Right atrium auricular region (tissue), 2 donors: ENCODE results near the gene GRB2. TPM values are rescaled to one million over a fixed set of nuclear protein-coding genes. Genes with fewer than 3 reads are reported as not detected.
"Not testable (repeated sequence)": the region's sequence is repeated elsewhere in the genome, so short reads cannot be mapped to it uniquely, and the experiment has no call there.

Experiments used
- DNase-seq: peaks from one replicate; pipeline ENCODE4 v3.0.0-alpha.2; 2019; ENCODE audit warnings: low spot score
- H3K27ac ChIP-seq, 2 donors: fragments of 200-600 bp; sonication (generic); 1 replicate in 1 of 2; 2 replicates in 1 of 2; pipeline ENCODE4 v1.5.1; 2016 to 2019
- H3K27me3 ChIP-seq, 2 donors: fragments of 200-600 bp; sonication (generic); one replicate each; pipeline versions ENCODE4 v1.5.1 to v1.6.0; 2017 to 2019
- H3K36me3 ChIP-seq: fragments of 200-600 bp; sonication (generic); one replicate; pipeline ENCODE4 v1.5.1; 2016
- H3K4me1 ChIP-seq, 2 donors: fragments of 200-600 bp; sonication (generic); one replicate each; pipeline versions ENCODE4 v1.5.1 to v1.6.0; 2017 to 2019
- H3K4me3 ChIP-seq, 2 donors: fragments of 200-600 bp; sonication (generic); 1 replicate in 1 of 2; 2 replicates in 1 of 2; pipeline ENCODE4 v1.5.1; 2017 to 2019; ENCODE audit warnings: mild to moderate bottlenecking in 1 of 2, moderate library complexity in 1 of 2
- H3K9me3 ChIP-seq, 2 donors: fragments of 200-600 bp; sonication (generic); one replicate each; pipeline ENCODE4 v1.5.1; 2019
- CTCF ChIP-seq, 2 donors: fragments of 200-600 bp; sonication (generic); IDR thresholded peaks; one replicate each; pipeline ENCODE4 v1.5.1; 2019; ENCODE audit warnings: antibody characterized with exemption in 2 of 2
- total RNA-seq, 2 donors: library from RNA; depleted of rRNA; stranded (reverse); fragments of >200 nt; gene quantifications; one replicate each; pipeline ENCODE4 v1.1.0, GENCODE V29; 2016

Gene GRB2
- total RNA-seq, 2 donors from 2014 or later: 80.8 to 112 TPM

GRCh38 chr17:75285123-75285522, 120.4 kb downstream of the GRB2 start:
- no peak for DNase-seq
- H3K4me1 ChIP-seq: peaks cover 0 to 7% of the 10 kb centered on the region in 2 donors
- H3K27ac ChIP-seq: no peak overlapping the region
- TF ChIP-seq CTCF (IDR thresholded peaks at IDR 0.05): no peak
- H3K4me3 ChIP-seq: no peak overlapping the region
- no peaks in the 10 kb centered on the region for H3K9me3 ChIP-seq
- no peaks in the 10 kb centered on the region for H3K27me3 ChIP-seq
- peaks cover 24% of the 10 kb centered on the region for H3K36me3 ChIP-seq

- H3K27ac ChIP-seq, H3K27me3 ChIP-seq, DNase-seq, H3K4me1 ChIP-seq, H3K9me3 ChIP-seq, H3K4me3 ChIP-seq: not testable (repeated sequence)
- H3K36me3 ChIP-seq: peaks cover 15% of the 10 kb centered on the region
These were observed 125.3 kb downstream of the GRB2 start for GRCh38 chr17:75280189-75280588.

DNA sequence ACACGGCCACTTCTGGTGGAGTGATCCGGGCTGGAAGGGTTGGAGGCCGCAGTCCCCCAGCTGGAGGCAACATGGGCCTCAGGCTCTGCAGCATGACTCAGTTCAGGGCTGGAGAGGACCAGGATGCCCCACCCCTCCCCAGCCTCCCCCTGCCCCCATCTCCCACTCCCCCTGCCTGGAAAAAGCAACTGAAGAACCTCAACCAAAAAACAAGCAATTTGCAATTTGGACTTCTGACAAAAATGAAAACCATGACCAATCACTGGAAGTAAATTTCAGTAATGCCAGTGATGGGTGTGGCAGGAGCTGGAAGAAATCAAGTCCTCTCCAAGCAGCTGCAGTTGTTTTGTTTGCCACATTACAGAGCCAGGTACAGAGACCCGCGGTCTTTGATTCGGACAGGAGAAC, 127.8 kb downstream of the GRB2 start:
- no peaks in the 10 kb centered on the region for H3K27me3 ChIP-seq
- H3K4me3 ChIP-seq: no peak overlapping the region
- no peaks in the 10 kb centered on the region for H3K9me3 ChIP-seq
- no peak for TF ChIP-seq CTCF (IDR thresholded peaks at IDR 0.05)
- DNase-seq: no peak
- H3K27ac ChIP-seq: no peak overlapping the region
- H3K4me1 ChIP-seq: peaks cover 0 to 5% of the 10 kb centered on the region in 2 donors
- peaks cover 9% of the 10 kb centered on the region for H3K36me3 ChIP-seq

- H3K9me3 ChIP-seq: no peaks in the 10 kb centered on the region
- H3K36me3 ChIP-seq: peaks cover 6% of the 10 kb centered on the region
- H3K27me3 ChIP-seq: no peaks in the 10 kb centered on the region
- no peak for TF ChIP-seq CTCF (IDR thresholded peaks at IDR 0.05)
- H3K4me3 ChIP-seq: no peak overlapping the region
- H3K4me1 ChIP-seq: peaks cover 0 to 28% of the 10 kb centered on the region in 2 donors
- H3K27ac ChIP-seq: no peak overlapping the region
- no peak for DNase-seq
These were observed 131.3 kb downstream of the GRB2 start for GRCh38 chr17:75273977-75274708.

GRCh38 chr17:75272848-75273184, 132.7 kb downstream of the GRB2 start:
- no peak for TF ChIP-seq CTCF (IDR thresholded peaks at IDR 0.05)
- H3K4me3 ChIP-seq: no peak overlapping the region
- peaks cover 6% of the 10 kb centered on the region for H3K36me3 ChIP-seq
- no peaks in the 10 kb centered on the region for H3K9me3 ChIP-seq
- no peak for DNase-seq
- H3K27ac ChIP-seq: peak overlapping the region in 1 of 2 donors; percentile 8
- H3K4me1 ChIP-seq: peaks cover 0 to 30% of the 10 kb centered on the region in 2 donors
- no peaks in the 10 kb centered on the region for H3K27me3 ChIP-seq

DNA sequence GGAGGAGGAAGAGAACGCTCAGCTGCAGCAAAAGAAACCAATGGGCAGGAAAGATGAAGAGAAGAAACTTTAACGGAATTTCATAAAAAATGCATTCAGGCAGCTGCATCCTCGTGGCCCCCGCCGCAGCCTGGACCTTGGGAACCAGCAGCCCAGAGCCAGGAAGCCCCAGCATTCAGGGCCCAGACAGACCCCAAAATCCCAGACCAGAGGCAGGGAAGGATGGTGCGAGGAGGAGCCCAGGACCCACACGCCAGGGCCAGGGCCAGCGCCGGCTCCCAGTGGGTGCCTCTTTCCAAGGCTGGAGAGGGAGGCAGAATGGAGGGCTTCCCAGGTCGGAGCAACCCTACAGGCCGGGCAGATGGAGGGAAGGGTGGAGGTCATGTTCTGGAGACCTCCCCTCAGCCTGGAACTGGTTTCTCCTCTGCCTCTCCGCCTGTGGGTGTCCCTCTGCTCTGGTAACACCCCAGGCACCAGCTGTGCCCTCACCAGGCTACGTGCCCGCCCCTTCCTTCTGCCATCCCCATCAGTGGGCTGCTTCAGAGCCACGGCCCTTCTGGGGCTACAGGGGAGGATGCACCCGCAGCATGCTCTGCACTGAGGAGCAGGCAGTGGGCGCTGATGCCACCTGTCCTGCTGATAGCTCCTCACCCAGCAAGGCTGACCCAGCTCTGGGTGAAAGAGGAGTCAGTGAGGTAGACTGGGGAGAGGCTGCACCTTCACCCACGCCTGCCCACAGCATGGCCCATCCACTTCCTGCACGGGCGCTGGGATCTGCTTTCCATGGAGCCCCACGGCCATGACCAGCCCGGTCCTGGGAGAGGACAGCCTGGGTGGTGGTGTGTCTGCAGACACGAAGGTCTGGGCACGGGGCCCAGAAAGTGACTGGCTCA, 133.3 kb downstream of the GRB2 start:
- DNase-seq: no peak
- Histone ChIP-seq H3K4me3 (peak overlapping the region; percentile 68 to 89), H3K36me3 (peaks cover 5% of the 10 kb centered on the region), H3K9me3 (no peaks in the 10 kb centered on the region), H3K27me3 (no peaks in the 10 kb centered on the region), H3K27ac (peak overlapping the region; percentile 83 to 99), H3K4me1 (peaks cover 0 to 30% of the 10 kb centered on the region in 2 donors)
- no peak for TF ChIP-seq CTCF (IDR thresholded peaks at IDR 0.05)
